Caco-2 (cell line): Measurements from ENCODE around the gene COLEC11. TPM values are rescaled to one million over a fixed set of nuclear protein-coding genes. Genes with fewer than 3 reads are reported as not detected.

Experiments used
- BruUV-seq: library from RNA; stranded (reverse); fragments of 400-500 nt; replicated peaks from 2 replicates; lab custom pipeline; 2021; lab: Mats Ljungman, UMichigan
- CTCF ChIA-PET: fragments of 300-600 bp; sonication (Branson Sonifier 250); formaldehyde crosslinking; loops from one replicate; lab custom pipeline; 2022; ENCODE audit warnings: antibody characterized with exemption; lab: Charles Lee
- POLR2A ChIA-PET: fragments of 300-600 bp; sonication (Branson Sonifier 250); formaldehyde crosslinking; loops from one replicate; lab custom pipeline; 2022; ENCODE audit warnings: antibody characterized with exemption; lab: Charles Lee
- DNase-seq, 2 experiments: peaks; one replicate each; pipeline versions ENCODE4 v3.0.0 to v3.0.0-alpha.2; 2020 to 2022
- H3K27me3 ChIP-seq: replicated peaks from 2 replicates; pipeline ENCODE4 v1.6.0; 2011; ENCODE audit warnings: low read length; ENCODE audit not compliant: control insufficient read depth, insufficient read depth
- H3K36me3 ChIP-seq: 2 replicates; pipeline ENCODE4 v1.5.1; 2011; ENCODE audit warnings: low read length; ENCODE audit not compliant: control insufficient read depth, insufficient read depth
- H3K4me1 ChIP-seq: fragments of 250-450 bp; sonication (Bioruptor Pico); 2 replicates; pipeline ENCODE4 v1.5.1; 2020; ENCODE audit warnings: mild to moderate bottlenecking
- H3K4me3 ChIP-seq: 2 replicates; pipeline ENCODE4 v1.5.1; 2011; ENCODE audit warnings: low read depth, mild to moderate bottlenecking, control low read depth, low read length
- H3K9me3 ChIP-seq: fragments of 250-450 bp; sonication (Bioruptor Pico); 2 replicates; pipeline ENCODE4 v1.5.1; 2020; ENCODE audit warnings: mild to moderate bottlenecking, moderate library complexity
- H3K27ac Mint-ChIP-seq: one replicate; pipeline ENCODE4 v1.8.0; 2022; ENCODE audit warnings: mixed read lengths; ENCODE audit not compliant: unreplicated experiment
- H3K27me3 Mint-ChIP-seq: one replicate; pipeline ENCODE4 v1.8.0; 2022; ENCODE audit warnings: mixed read lengths; ENCODE audit not compliant: insufficient read depth, unreplicated experiment
- H3K36me3 Mint-ChIP-seq: one replicate; pipeline ENCODE4 v1.8.0; 2022; ENCODE audit warnings: mild to moderate bottlenecking, mixed read lengths; ENCODE audit not compliant: insufficient read depth, unreplicated experiment
- H3K4me1 Mint-ChIP-seq: one replicate; pipeline ENCODE4 v1.8.0; 2022; ENCODE audit warnings: low read depth, mixed read lengths; ENCODE audit not compliant: unreplicated experiment
- H3K4me3 Mint-ChIP-seq: one replicate; pipeline ENCODE4 v1.8.0; 2022; ENCODE audit warnings: mild to moderate bottlenecking, moderate library complexity, mixed read lengths; ENCODE audit not compliant: unreplicated experiment
- H3K9me3 Mint-ChIP-seq: one replicate; pipeline ENCODE4 v1.8.0; 2022; ENCODE audit warnings: mixed read lengths; ENCODE audit not compliant: unreplicated experiment
- CTCF ChIP-seq, 2 experiments: fragments of 200-600 bp in 1 of 2; IDR thresholded peaks; 1 replicate in 1 of 2; 2 replicates in 1 of 2; pipeline versions ENCODE4 v1.5.1 to v1.8.0; 2011 to 2022; ENCODE audit warnings: antibody characterized with exemption in 1 of 2, control low read depth in 1 of 2, inconsistent platforms in 1 of 2, low read depth in 1 of 2, low read length in 1 of 2, mild to moderate bottlenecking in 1 of 2, moderate library complexity in 1 of 2; ENCODE audit not compliant: insufficient read depth in 1 of 2, severe bottlenecking in 1 of 2, unreplicated experiment in 1 of 2
- intact Hi-C: fragments of 100-400 bp; cut with micrococcal nuclease; formaldehyde crosslinking; loops from one replicate; pipeline ENCODE4 v1.10.0; 2022; ENCODE audit not compliant: unreplicated experiment
- total RNA-seq: library from RNA; stranded (reverse); gene quantifications from 2 replicates; pipeline ENCODE4 v1.2.3, GENCODE V29; 2022

Gene COLEC11
- total RNA-seq, 1 experiment from 2014 or later, result not detected

GRCh38 chr2:3689998-3690748 is 95.3 kb downstream of the COLEC11 start:
- TF ChIP-seq CTCF (IDR thresholded peaks at IDR 0.05; ENCODE audit: insufficient read depth in 1 of 2, low read depth in 1 of 2, low read length in 1 of 2, severe bottlenecking in 1 of 2, unreplicated experiment in 1 of 2), result no peak
- intact Hi-C loops, result no loop called here
- H3K4me1 ChIP-seq, result no peaks in the 10 kb centered on the region
- no peak overlapping the region for H3K27ac Mint-ChIP-seq
- no peak overlapping the region for H3K4me3 Mint-ChIP-seq
- peaks cover 7% of the 10 kb centered on the region for H3K9me3 Mint-ChIP-seq
- POLR2A ChIA-PET, result no interaction called here
- no TSS peak for BruUV-seq
- no peaks in the 10 kb centered on the region for H3K4me1 Mint-ChIP-seq
- H3K4me3 ChIP-seq, result no peak overlapping the region
- peaks cover 13% of the 10 kb centered on the region for H3K27me3 Mint-ChIP-seq
- no peaks in the 10 kb centered on the region for H3K36me3 ChIP-seq
- no peak for DNase-seq
- H3K36me3 Mint-ChIP-seq, result no peaks in the 10 kb centered on the region
- peaks cover 3% of the 10 kb centered on the region; the same call in 1 of the 2 replicates for H3K9me3 ChIP-seq
- no peaks in the 10 kb centered on the region for H3K27me3 ChIP-seq
- CTCF ChIA-PET, result no interaction called here

GRCh38 chr2:3692375-3692774 is 97.5 kb downstream of the COLEC11 start:
- POLR2A ChIA-PET, result no interaction called here
- Mint-ChIP-seq H3K27ac (no peak overlapping the region), H3K9me3 (peaks cover 7% of the 10 kb centered on the region), H3K4me1 (no peaks in the 10 kb centered on the region), H3K4me3 (no peak overlapping the region), H3K36me3 (no peaks in the 10 kb centered on the region), H3K27me3 (peaks cover 18% of the 10 kb centered on the region)
- peak in 1 of 2 experiments; percentile 24 for DNase-seq
- CTCF ChIA-PET, result interaction anchor here (0.5 to 1.7 kb wide), 4 partner anchors 33 to 114 kb away, joined by 3 to 6 read pairs (median 4); no protein-coding TSS in a partner anchor
- Histone ChIP-seq H3K9me3 (peaks cover 3% of the 10 kb centered on the region; the same call in 1 of the 2 replicates), H3K36me3 (no peaks in the 10 kb centered on the region), H3K4me3 (no peak overlapping the region), H3K27me3 (no peaks in the 10 kb centered on the region), H3K4me1 (no peaks in the 10 kb centered on the region)
- intact Hi-C loops, result loop anchor here (1.0 to 2.0 kb wide), 2 partner anchors 88 to 112 kb away; no protein-coding TSS in a partner anchor
- BruUV-seq, result no TSS peak
- peak; percentile 6 to 23 for TF ChIP-seq CTCF (IDR thresholded peaks at IDR 0.05; ENCODE audit: insufficient read depth in 1 of 2, low read depth in 1 of 2, low read length in 1 of 2, severe bottlenecking in 1 of 2, unreplicated experiment in 1 of 2)

Other genes starting within 250 kb of the COLEC11 start
- gene EIPR1, start 217.3 kb upstream of the COLEC11 start, total RNA-seq, result 35.6 and 36.9 TPM in 2 replicates
- 84.2 and 85.0 TPM in 2 replicates for gene TRAPPC12, start 215.4 kb upstream of the COLEC11 start, total RNA-seq
- 63.7 and 69.2 TPM in 2 replicates for gene ADI1, start 75.6 kb upstream of the COLEC11 start, total RNA-seq
- gene RNASEH1, start 36.8 kb upstream of the COLEC11 start, total RNA-seq, result 41.5 and 47.1 TPM in 2 replicates
- gene RPS7, start 19.9 kb upstream of the COLEC11 start, total RNA-seq, result 2,077 and 2,101 TPM in 2 replicates
- not detected in 2 replicates for gene ALLC, start 63.1 kb downstream of the COLEC11 start, total RNA-seq
- gene DCDC2C, start 108.5 kb downstream of the COLEC11 start, total RNA-seq, result not detected in 2 replicates